Transverse colon (tissue), 3 donors: ENCODE data around the gene TRMU.

Experiments
- CTCF ChIP-seq, 5 experiments: fragments of 200-600 bp in 3 of 5; fragments of 450-650 bp in 2 of 5; sonication (generic) in 3 of 5; IDR thresholded peaks; 1 replicate in 2 of 5; 2 replicates in 3 of 5; pipeline ENCODE4 v1.5.1; 2016 to 2017; ENCODE audit warnings: antibody characterized with exemption in 5 of 5, inconsistent platforms in 3 of 5, mild to moderate bottlenecking in 2 of 5, moderate library complexity in 1 of 5
- EP300 ChIP-seq: sonication (generic); formaldehyde crosslinking; IDR thresholded peaks from one replicate; pipeline ENCODE4 v1.6.1; 2017; ENCODE audit warnings: antibody characterized with exemption, low read depth
- POLR2A ChIP-seq: fragments of 450-650 bp; IDR thresholded peaks from one replicate; pipeline ENCODE4 v1.6.1; 2016; ENCODE audit warnings: antibody characterized with exemption, mild to moderate bottlenecking, moderate library complexity

GRCh38 chr22:46397514-46397913 lies 62.0 kb downstream of the TRMU start:
- no peak for TF ChIP-seq EP300
- TF ChIP-seq POLR2A = no peak
- no peak for TF ChIP-seq CTCF (IDR thresholded peaks at IDR 0.05)
